Fibroblast of villous mesenchyme (primary cell): Measurements from ENCODE around the gene CAMK2D. TPM values are rescaled to one million over a fixed set of nuclear protein-coding genes. Genes with fewer than 3 reads are reported as not detected.

Experiments
- DNase-seq: peaks from one replicate; pipeline ENCODE4 v3.0.0-alpha.2; 2010; ENCODE audit warnings: low read depth
- H3K4me3 ChIP-seq: 2 replicates; pipeline ENCODE4 v1.5.1; 2011; ENCODE audit warnings: low read depth, mild to moderate bottlenecking, low read length
- CTCF ChIP-seq: IDR thresholded peaks from 2 replicates; pipeline ENCODE4 v1.5.1; 2012; ENCODE audit warnings: low read depth, mild to moderate bottlenecking, low read length; ENCODE audit not compliant: insufficient read depth
- total RNA-seq: library from RNA; depleted of rRNA; stranded (reverse); fragments of >200 nt; gene quantifications from 2 replicates; pipeline ENCODE4 v1.2.3, GENCODE V29; 2012

The CAMK2D gene
- total RNA-seq, 1 donor, result 161 TPM

GRCh38 chr4:113788888-113789287, 27.4 kb upstream of the CAMK2D start:
- TF ChIP-seq CTCF, result no peak
- no peak overlapping the region for H3K4me3 ChIP-seq
- DNase-seq, result no peak

GRCh38 chr4:113785781-113786180, 24.2 kb upstream of the CAMK2D start:
- TF ChIP-seq CTCF, result no peak
- DNase-seq, result no peak
- H3K4me3 ChIP-seq, result no peak overlapping the region

- peak; percentile 93 for DNase-seq
- H3K4me3 ChIP-seq, result no peak overlapping the region
- no peak for TF ChIP-seq CTCF
These were observed 23.1 kb upstream of the CAMK2D start for GRCh38 chr4:113784497-113785250.

GRCh38 chr4:113783701-113784100, 22.2 kb upstream of the CAMK2D start:
- no peak for TF ChIP-seq CTCF
- DNase-seq, result no peak
- H3K4me3 ChIP-seq, result no peak overlapping the region

GRCh38 chr4:113783289-113783688, 21.8 kb upstream of the CAMK2D start:
- TF ChIP-seq CTCF, result no peak
- no peak overlapping the region for H3K4me3 ChIP-seq
- no peak for DNase-seq

GRCh38 chr4:113781439-113782040, 20.0 kb upstream of the CAMK2D start:
- peak; percentile 71 for TF ChIP-seq CTCF
- H3K4me3 ChIP-seq, result no peak overlapping the region
- peak; percentile 42 for DNase-seq
